AG20443 (cell line): ENCODE results near the gene FAM131B.

ENCODE experiments used
- DNase-seq: peaks from one replicate; pipeline ENCODE4 v3.0.0; 2012; ENCODE audit warnings: low spot score, mixed read lengths

FAM131B gene

GRCh38 chr7:143358626-143359025, 3.9 kb downstream of the FAM131B start:
- DNase-seq, result no peak

DNA sequence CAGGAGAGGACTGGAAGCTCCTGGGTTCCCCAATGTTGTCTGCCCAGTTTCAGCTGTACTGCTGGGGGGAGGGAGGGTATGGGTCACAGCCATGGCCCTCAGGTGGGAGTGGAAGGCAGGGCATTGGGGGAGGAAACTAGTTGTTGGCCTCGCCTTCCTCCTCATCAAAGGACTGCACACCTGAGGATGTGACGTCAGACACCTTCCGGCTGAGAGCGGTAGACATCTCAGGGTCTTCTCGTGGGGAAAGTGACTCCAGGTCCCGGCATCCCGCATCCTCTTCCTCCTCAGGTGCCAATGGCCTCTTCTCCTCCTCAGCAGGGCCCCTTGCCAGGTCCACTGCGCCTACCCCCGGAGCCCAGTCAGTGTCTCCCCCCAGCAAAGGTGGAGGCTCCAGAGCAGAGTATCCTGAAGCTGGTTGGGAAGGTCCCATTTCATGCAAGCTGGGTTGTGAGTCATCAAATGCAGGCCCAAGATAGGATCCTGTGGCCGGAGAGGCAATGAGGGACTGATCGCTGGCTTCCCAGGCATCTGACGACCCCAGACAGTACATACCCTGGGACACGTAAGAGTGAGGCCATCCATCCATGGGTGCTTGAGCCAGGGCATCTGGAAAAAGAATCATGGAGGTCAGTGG, 6.0 kb downstream of the FAM131B start:
- no peak for DNase-seq

GRCh38 chr7:143355450-143356385, 6.8 kb downstream of the FAM131B start:
- no peak for DNase-seq

GRCh38 chr7:143354965-143355364, 7.5 kb downstream of the FAM131B start:
- DNase-seq, result no peak

- no peak for DNase-seq
These were observed 8.1 kb downstream of the FAM131B start for GRCh38 chr7:143354376-143354775.

GRCh38 chr7:143352531-143353002, 9.9 kb downstream of the FAM131B start:
- no peak for DNase-seq

DNA sequence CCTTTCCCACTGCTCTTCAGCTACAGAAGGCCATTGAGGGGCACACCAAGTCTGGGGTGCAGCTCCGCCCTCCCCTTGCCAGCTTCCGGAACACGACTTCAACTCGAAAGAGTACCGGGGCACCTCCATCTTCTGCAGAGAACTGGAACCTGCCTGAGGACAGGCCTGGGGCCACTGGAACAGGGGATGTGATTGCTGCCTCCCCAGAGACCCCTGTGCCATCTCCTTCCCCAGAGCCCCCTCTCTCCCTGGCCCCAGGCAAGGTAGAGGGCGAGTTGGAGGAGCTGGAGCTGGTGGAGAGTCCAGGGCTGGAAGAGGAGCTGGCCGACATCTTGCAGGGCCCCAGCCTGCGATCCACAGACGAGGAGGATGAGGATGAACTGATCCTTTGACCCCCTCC, 10.9 kb downstream of the FAM131B start:
- no peak for DNase-seq

- DNase-seq, result no peak
These were observed 11.5 kb downstream of the FAM131B start for GRCh38 chr7:143351060-143351459.

- no peak for DNase-seq
These were observed 14.6 kb downstream of the FAM131B start for GRCh38 chr7:143347950-143348349.

GRCh38 chr7:143346018-143346417, 16.5 kb downstream of the FAM131B start:
- no peak for DNase-seq

GRCh38 chr7:143345428-143345900, 17.0 kb downstream of the FAM131B start:
- DNase-seq, result peak; percentile 61

DNA sequence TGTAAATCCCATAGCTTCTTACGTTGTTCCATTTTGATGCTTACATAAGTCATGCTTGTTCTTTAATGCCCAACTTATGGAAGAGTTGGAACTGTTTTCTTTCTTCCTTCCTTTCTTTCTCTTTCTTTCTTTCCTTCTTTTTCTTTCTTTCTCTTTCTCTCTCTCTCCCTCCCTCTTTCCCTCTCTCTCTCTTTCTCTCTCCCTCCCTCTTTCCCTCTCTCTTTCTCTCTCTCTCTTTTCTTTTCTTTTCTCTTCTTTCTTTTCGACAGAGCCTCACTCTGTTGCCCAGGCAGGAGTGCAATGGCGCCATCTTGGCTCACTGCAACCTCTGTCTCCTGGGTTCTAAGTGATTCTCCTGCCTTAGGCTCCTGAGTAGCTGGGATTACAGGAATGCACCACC, 18.9 kb downstream of the FAM131B start:
- DNase-seq, result no peak

DNA sequence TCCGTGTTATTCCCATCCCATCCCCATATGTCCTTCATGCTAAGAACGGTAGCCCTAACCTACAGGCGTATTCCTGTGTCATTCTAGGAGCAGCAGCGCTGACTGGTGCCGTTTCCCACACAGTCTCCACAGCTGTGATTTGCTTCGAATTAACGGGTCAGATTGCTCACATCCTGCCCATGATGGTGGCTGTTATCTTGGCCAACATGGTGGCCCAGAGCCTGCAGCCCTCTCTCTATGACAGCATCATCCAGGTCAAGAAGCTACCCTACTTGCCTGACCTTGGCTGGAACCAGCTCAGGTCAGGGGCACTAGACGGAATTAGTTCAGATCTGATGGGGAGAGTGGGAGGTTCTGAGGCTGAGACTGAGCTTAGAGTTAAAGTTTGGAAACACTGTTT, 20.7 kb downstream of the FAM131B start:
- DNase-seq, result no peak

- DNase-seq, result no peak
These were observed 25.3 kb downstream of the FAM131B start for GRCh38 chr7:143337216-143337615.

DNA sequence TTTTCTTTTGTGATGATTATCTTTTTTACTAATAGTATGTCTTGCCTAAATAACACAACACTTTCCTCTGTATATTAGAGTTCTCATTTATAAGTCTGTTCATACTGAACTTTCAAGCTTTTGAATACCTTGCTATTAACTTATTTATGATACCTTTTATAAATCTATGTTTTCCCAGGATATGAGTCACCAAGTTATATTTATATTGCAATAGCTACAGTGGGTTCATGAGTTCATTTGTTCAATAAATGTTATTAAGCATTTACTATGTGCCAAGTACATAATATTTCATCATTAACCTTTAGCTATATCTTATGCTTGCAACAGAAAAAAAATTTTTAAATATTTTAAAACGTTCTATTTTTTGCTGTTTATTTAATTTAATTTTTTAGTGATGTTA, 28.3 kb downstream of the FAM131B start:
- no peak for DNase-seq

DNA sequence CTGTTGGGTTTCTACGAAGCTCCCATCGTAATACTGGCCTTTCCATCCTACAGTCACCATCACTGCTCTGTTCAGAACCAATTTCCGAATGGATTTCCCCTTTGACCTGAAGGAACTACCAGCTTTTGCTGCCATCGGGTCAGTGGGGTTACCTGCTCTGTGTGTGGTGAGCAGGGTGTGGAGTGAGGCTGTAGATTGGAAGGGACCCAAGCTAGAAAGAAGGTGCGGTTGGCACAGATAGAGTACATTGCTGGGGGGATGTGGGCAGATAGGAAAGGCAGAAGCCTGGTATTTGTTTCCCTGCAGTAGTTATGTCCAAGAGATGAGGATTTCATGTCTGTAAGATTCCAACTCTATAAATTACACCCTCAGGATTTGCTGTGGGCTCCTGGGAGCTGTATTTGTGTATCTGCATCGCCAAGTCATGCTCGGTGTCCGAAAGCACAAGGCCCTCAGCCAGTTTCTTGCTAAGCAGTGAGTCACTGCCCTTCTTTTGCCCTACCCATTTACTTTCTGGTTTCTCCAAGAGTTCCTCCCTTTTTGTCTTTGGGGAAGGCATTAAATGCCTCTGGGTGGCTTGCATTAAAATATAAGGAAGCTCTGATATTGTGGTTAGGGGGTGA, 31.2 kb downstream of the FAM131B start:
- DNase-seq, result peak; percentile 95

- no peak for DNase-seq
These were observed 32.9 kb downstream of the FAM131B start for GRCh38 chr7:143329471-143330170.

- no peak for DNase-seq
These were observed 34.6 kb downstream of the FAM131B start for GRCh38 chr7:143327903-143328302.

GRCh38 chr7:143325240-143325639, 37.3 kb downstream of the FAM131B start:
- DNase-seq, result no peak

DNA sequence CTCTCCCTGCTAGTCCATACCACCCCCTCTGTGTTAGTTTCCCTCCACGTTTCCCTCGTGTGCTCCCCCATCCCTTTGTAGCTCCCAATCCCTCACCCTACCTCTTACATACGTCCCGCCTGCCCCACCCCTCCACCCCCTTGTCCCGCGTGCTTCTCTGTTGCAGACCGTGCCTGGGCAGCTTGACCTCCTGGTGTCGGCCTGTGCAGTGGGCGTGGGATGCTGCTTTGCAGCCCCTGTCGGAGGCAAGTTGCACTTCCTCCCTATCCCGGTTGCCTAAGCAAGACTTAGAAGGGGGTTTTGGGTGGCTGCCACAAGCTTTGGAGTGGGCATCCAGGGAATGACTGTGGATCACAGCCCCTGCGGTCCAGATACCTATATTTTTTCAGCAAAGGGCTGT, 38.9 kb downstream of the FAM131B start:
- no peak for DNase-seq

DNA sequence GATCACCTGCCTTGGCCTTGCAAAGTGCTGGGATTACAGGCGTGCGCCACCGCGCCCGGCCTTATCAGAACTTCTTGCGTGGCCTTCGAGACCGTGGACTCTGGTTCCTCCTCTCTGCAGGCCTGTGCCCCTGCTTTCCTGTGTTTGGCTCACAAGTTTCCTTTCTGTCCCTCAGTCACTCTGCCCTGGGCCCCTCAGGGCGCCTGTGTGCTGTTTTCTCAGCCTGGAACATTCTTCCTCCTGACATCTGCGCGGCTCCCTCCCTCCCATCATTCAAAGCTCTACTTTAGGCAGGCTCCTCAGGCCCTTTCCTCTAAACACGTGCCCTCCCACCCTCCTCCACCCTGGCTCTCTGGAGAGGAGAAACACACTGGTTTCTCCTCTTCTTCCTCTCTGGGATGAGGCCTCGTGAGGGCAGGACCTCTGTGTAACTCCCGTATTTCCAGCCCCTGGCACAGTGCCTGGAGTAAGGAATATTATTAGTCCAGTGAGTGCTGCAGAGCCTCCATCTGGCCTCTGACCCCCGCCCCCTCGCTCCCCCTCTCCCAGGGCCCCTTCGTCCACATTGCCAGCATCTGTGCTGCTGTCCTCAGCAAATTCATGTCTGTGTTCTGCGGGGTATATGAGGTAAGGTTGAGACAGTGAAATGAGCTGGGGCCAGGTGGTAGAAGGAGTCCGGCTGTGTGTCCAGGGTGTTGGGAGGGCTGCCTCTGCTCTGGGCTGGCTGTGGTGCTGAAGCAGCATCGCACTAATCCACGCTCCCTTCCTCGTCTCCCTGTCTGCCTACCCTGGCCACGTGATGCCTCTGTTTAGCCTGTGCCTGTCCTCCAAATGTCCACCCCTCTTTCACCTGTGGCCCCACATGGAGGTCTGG, 39.5 kb downstream of the FAM131B start:
- no peak for DNase-seq
